IMR-90 (cell line): ENCODE measurements around the gene TMEM145. TPM values are rescaled to one million over a fixed set of nuclear protein-coding genes. Genes with fewer than 3 reads are reported as not detected.
A peak's percentile ranks its signal among the peaks of the same experiment; 100 is the strongest.

Source experiments
- ATAC-seq: fragments of 200-7000 bp; cut with Tn5 transposase; 2 replicates; pipeline ENCODE4 v1.9.1; 2020; ENCODE audit warnings: low read depth, mild to moderate bottlenecking, moderate library complexity
- BruUV-seq: library from RNA; stranded (reverse); fragments of 400-500 nt; replicated peaks from 2 replicates; lab custom pipeline; 2021; lab: Mats Ljungman, UMichigan
- CTCF ChIA-PET: fragments of 300-600 bp; formaldehyde crosslinking; extraction: SDS; loops from one replicate; lab custom pipeline; 2021; ENCODE audit warnings: antibody characterized with exemption; lab: Yijun Ruan, JAX
- POLR2A ChIA-PET: fragments of 300-600 bp; sonication (Branson Sonifier 250); formaldehyde crosslinking; loops from one replicate; lab custom pipeline; 2022; ENCODE audit warnings: antibody characterized with exemption; ENCODE audit not compliant: unreplicated experiment; lab: Charles Lee
- DNase-seq: peaks from one replicate; pipeline ENCODE4 v3.0.0; 2013
- H2AFZ ChIP-seq: replicated peaks from 2 replicates; pipeline ENCODE3; 2013; ENCODE audit warnings: low read length, mild to moderate bottlenecking; ENCODE audit not compliant: poor library complexity
- H2AK5ac ChIP-seq: 2 replicates; pipeline ENCODE4 v1.6.1; 2013; ENCODE audit warnings: low read depth, low read length, inconsistent platforms
- H2AK9ac ChIP-seq: replicated peaks from 2 replicates; pipeline ENCODE3; 2013; ENCODE audit warnings: mild to moderate bottlenecking, low read depth, low read length, moderate library complexity; ENCODE audit not compliant: poor library complexity
- H2BK120ac ChIP-seq: 2 replicates; pipeline ENCODE4 v1.6.1; 2013; ENCODE audit warnings: low read depth, low read length, inconsistent platforms
- H2BK15ac ChIP-seq: 3 replicates; pipeline ENCODE4 v1.6.1; 2013; ENCODE audit warnings: low read depth, low read length, inconsistent platforms
- H2BK20ac ChIP-seq: 2 replicates; pipeline ENCODE4 v1.6.1; 2013; ENCODE audit warnings: low read depth, mild to moderate bottlenecking, inconsistent platforms, low read length, moderate library complexity
- H2BK5ac ChIP-seq: 2 replicates; pipeline ENCODE4 v1.6.1; 2013; ENCODE audit warnings: mild to moderate bottlenecking, low read depth, low read length, inconsistent platforms; ENCODE audit not compliant: poor library complexity, severe bottlenecking
- H3K14ac ChIP-seq: replicated peaks from 2 replicates; pipeline ENCODE4 v1.6.1; 2013; ENCODE audit warnings: low read depth, low read length, inconsistent platforms
- H3K18ac ChIP-seq: 2 replicates; pipeline ENCODE4 v1.6.1; 2013; ENCODE audit warnings: low read depth, low read length, control low read depth
- H3K23ac ChIP-seq: 2 replicates; pipeline ENCODE4 v1.6.1; 2013; ENCODE audit warnings: low read depth, low read length, inconsistent platforms
- H3K27ac ChIP-seq: 2 replicates; pipeline ENCODE4 v1.5.1; 2013; ENCODE audit warnings: mild to moderate bottlenecking, control low read depth, low read length; ENCODE audit not compliant: insufficient read depth
- H3K27me3 ChIP-seq: 2 replicates; pipeline ENCODE4 v1.6.1; 2013; ENCODE audit warnings: low read length; ENCODE audit not compliant: control insufficient read depth, insufficient read depth
- H3K36me3 ChIP-seq: 2 replicates; pipeline ENCODE4 v1.6.1; 2013; ENCODE audit warnings: low read length, mixed read lengths; ENCODE audit not compliant: control insufficient read depth, insufficient read depth
- H3K4ac ChIP-seq: 2 replicates; pipeline ENCODE4 v1.6.1; 2013; ENCODE audit warnings: low read depth, low read length, inconsistent platforms
- H3K4me1 ChIP-seq: 2 replicates; pipeline ENCODE4 v1.6.1; 2013; ENCODE audit warnings: low read length, mixed read lengths; ENCODE audit not compliant: control insufficient read depth, insufficient read depth
- H3K4me2 ChIP-seq: 2 replicates; pipeline ENCODE4 v1.6.1; 2013; ENCODE audit warnings: low read depth, mild to moderate bottlenecking, control low read depth, low read length, moderate library complexity
- H3K4me3 ChIP-seq: 2 replicates; pipeline ENCODE4 v1.5.1; 2013; ENCODE audit warnings: low read depth, mild to moderate bottlenecking, control low read depth, low read length, moderate library complexity; ENCODE audit not compliant: insufficient read depth
- H3K56ac ChIP-seq: 2 replicates; pipeline ENCODE4 v1.6.1; 2013; ENCODE audit warnings: low read length, inconsistent platforms; ENCODE audit not compliant: insufficient read depth; ENCODE audit errors: extremely low read depth
- H3K79me1 ChIP-seq, 2 experiments: 2 replicates each; pipeline ENCODE4 v1.6.1; 2013; ENCODE audit warnings: low read length in 2 of 2, inconsistent platforms in 1 of 2, low read depth in 1 of 2
- H3K9ac ChIP-seq: 2 replicates; pipeline ENCODE4 v1.6.1; 2013; ENCODE audit warnings: low read depth, low read length, control low read depth
- H3K9me1 ChIP-seq: 2 replicates; pipeline ENCODE4 v1.6.1; 2013; ENCODE audit warnings: low read length, inconsistent platforms; ENCODE audit not compliant: insufficient read depth
- H3K9me3 ChIP-seq: 2 replicates; pipeline ENCODE4 v1.6.1; 2013; ENCODE audit warnings: low read length; ENCODE audit not compliant: control insufficient read depth, insufficient read depth
- H4K20me1 ChIP-seq: 2 replicates; pipeline ENCODE4 v1.6.1; 2013; ENCODE audit warnings: low read length, inconsistent platforms; ENCODE audit not compliant: insufficient read depth
- H4K5ac ChIP-seq: 2 replicates; pipeline ENCODE4 v1.6.1; 2013; ENCODE audit warnings: mild to moderate bottlenecking, low read depth, low read length, control low read depth
- H4K8ac ChIP-seq, 2 experiments: 2 replicates each; pipeline ENCODE4 v1.6.1; 2013; ENCODE audit warnings: low read depth in 2 of 2, low read length in 2 of 2, control low read depth in 1 of 2, inconsistent platforms in 1 of 2
- H4K91ac ChIP-seq: 2 replicates; pipeline ENCODE4 v1.6.1; 2013; ENCODE audit warnings: low read depth, low read length, inconsistent platforms; ENCODE audit not compliant: insufficient read depth
- CEBPB ChIP-seq: IDR thresholded peaks from 2 replicates; pipeline ENCODE4 v1.6.1; 2012; ENCODE audit warnings: low read depth, low read length, improper control_type of control experiment
- WGBS, 2 experiments: methylation state at CpG; one replicate each; pipeline versions ENCODE4 v1.1.5 to v1.1.7; 2013; ENCODE audit warnings: missing lambda C conversion rate in 2 of 2; ENCODE audit not compliant: insufficient read length in 1 of 2; ENCODE audit errors: extremely low coverage in 2 of 2; 5-methylcytosine and 5-hydroxymethylcytosine counted together
- dilution Hi-C: fragments of 300-500 bp; cut with HindIII; formaldehyde crosslinking; loops from one replicate; pipeline ENCODE4 v1.14.3; 2018; ENCODE audit warnings: low sequenced_read_pairs; ENCODE audit not compliant: unreplicated experiment
- in situ Hi-C: fragments of 300-500 bp; cut with MboI; formaldehyde crosslinking; loops from 3 replicates; pipeline ENCODE4 v1.14.3; 2019; ENCODE audit warnings: low sequenced_read_pairs, inconsistent platforms, mixed read lengths
- intact Hi-C: fragments of 100-400 bp; cut with micrococcal nuclease; formaldehyde crosslinking; loops from 2 replicates; pipeline ENCODE4 v1.10.0; 2022
- polyA plus RNA-seq, 3 experiments: library from polyadenylated mRNA; depleted of rRNA; stranded (reverse); fragments of >200 nt; gene quantifications; 2 replicates each; pipeline ENCODE4 v1.2.3, GENCODE V29; 2012; ENCODE audit warnings: low replicate concordance in 1 of 3
- total RNA-seq: library from RNA; depleted of rRNA; stranded (reverse); fragments of >200 nt; gene quantifications from 2 replicates; pipeline ENCODE4 v1.2.3, GENCODE V29; 2012

Gene TMEM145
- total and polyA plus RNA-seq, 2 of the 4 experiments (the other 2 are of a cell fraction): under 0.01 to 0.41 TPM

DNA sequence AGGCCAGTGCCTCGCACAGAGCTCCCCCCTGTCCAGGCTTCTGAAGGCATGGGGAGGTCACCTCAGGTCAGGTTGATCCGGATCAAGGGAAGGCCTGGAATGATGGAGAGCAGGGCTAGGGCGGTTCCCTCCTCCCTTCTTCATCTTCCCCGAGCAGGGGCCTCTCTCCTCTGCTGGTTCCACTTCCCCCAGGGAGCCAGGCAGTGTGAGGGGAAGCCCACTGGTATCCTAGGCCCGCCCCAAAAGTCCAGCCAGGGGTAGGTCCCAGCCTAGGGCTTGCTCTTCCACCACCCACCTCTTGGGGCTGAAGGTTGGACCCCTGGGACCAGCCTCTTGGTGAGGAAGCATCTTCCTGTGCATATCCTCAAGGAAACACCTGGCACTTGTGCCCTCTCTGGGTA, 27.6 kb upstream of the TMEM145 start:
- no peak overlapping the region; a peak in 1 of 4 replicates for H4K8ac ChIP-seq
- CTCF ChIA-PET: no interaction called here
- TF ChIP-seq CEBPB: no peak

More for the DNA sequence above, 27.6 kb upstream of the TMEM145 start:
- Histone ChIP-seq H3K56ac (no peak overlapping the region), H2AK9ac (peak overlapping the region; percentile 94), H4K91ac (no peak overlapping the region), H3K9ac (0 out of 2 replicates have a peak overlapping the region, but pooled peaks have one; percentile 14), H2AK5ac (peak overlapping the region; percentile 21; the same call in 1 of the 2 replicates), H3K23ac (peak overlapping the region; percentile 68; the same call in 1 of the 2 replicates), H3K18ac (no peak overlapping the region), H3K4ac (no peak overlapping the region), H2BK15ac (no peak overlapping the region), H4K20me1 (peaks cover 38% of the 10 kb centered on the region), H3K9me1 (peaks cover 16% of the 10 kb centered on the region), H3K27me3 (no peaks in the 10 kb centered on the region), H2BK120ac (no peak overlapping the region), H3K4me2 (peak overlapping the region; percentile 94), H3K4me1 (peaks cover 39% of the 10 kb centered on the region), H3K4me3 (peak overlapping the region; percentile 89; the same call in 1 of the 2 replicates), H3K36me3 (peaks cover 36% of the 10 kb centered on the region), H2BK20ac (no peak overlapping the region), H3K14ac (no peak overlapping the region), H3K9me3 (no peaks in the 10 kb centered on the region), H3K79me1 (peaks cover 27 to 60% of the 10 kb centered on the region in 2 experiments), H2BK5ac (no peak overlapping the region), H4K5ac (no peak overlapping the region), H2AFZ (no peak overlapping the region), H3K27ac (peak overlapping the region; percentile 70; the same call in 1 of the 2 replicates)
- DNase-seq (no peak), ATAC-seq (no peak)
- intact Hi-C loops (no loop called here), dilution Hi-C loops (no loop called here), in situ Hi-C loops (no loop called here)
- BruUV-seq: no TSS peak
- POLR2A ChIA-PET: no interaction called here
- no CpG with 5 or more reads among the region's 5 CpGs for WGBS, 2 experiments
